ENCODE data around the gene SAFB2. TPM values are rescaled to one million over a fixed set of nuclear protein-coding genes. Genes with fewer than 3 reads are reported as not detected.

SAFB2 gene
- total and polyA plus RNA-seq, 9 of the 15 experiments (the other 6 are each of a cell fraction or from before 2014, with no cell fraction given): 4.5 to 103 (median 47.3) TPM

DNA sequence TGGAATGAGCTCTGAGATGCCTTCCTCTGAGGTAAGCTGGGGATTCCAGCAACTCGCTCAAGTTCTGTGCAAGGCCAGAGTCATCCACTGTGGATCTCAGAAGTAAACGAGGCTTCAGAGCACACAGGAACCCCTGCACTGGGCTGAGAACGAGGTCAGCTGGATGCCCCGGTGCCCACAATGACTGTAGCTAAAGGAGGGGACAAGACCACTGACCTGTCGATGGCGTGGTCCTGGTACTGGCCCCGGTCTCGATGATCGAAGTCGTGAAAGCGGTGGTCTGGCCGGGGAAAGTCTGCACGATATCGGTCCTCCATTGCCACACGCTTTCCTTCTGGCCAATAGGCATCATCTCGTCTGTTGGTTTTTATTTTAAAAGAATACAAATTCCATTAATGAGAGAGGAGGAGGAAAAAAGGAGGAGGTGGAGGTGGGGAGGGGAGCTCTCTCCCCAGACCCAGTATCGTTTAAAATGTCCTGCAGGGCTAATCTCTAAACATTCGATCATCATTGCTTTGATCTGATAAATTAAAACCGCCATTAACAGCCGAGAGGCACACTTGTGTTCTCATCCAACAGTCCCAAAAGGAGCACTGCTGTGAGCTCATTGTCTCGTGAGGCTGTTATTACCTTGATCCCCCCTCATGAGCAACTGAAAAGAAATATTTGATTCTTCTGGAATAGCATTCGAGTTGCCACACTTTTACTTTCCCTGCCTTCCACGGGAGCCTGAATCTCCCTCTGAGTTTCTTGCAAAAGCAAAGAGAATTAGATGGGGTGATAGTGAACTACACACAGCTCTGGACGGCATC lies 29.8 kb downstream of the SAFB2 start:
- H3K36me3 ChIP-seq (ENCODE audit: control insufficient read depth, insufficient read depth, low read length): peaks cover 98% of the 10 kb centered on the region
- H3K9me1 ChIP-seq (ENCODE audit: control insufficient read depth, insufficient read depth, low read length): no peaks in the 10 kb centered on the region
- no peak for TF ChIP-seq SRSF1 (IDR thresholded peaks at IDR 0.05; ENCODE audit: low read depth, low read length)
- no peak for TF ChIP-seq KDM1A (IDR thresholded peaks at IDR 0.05)
- no peak for TF ChIP-seq ZNF408 (CRISPR knock-in tag; IDR thresholded peaks at IDR 0.05; ENCODE audit: low read depth)
- TF ChIP-seq ZFX (CRISPR knock-in tag; IDR thresholded peaks at IDR 0.05): no peak
- TF ChIP-seq ZNF668 (CRISPR knock-in tag; IDR thresholded peaks at IDR 0.05): no peak
- no peak for TF ChIP-seq TAF9B (IDR thresholded peaks at IDR 0.05; ENCODE audit: partially characterized antibody)
- WGBS (ENCODE audit: insufficient coverage, low coverage, missing lambda C conversion rate): 90% methylated on average over 22 of the region's 24 CpGs
- H3K9ac ChIP-seq (ENCODE audit: insufficient read depth in 1 of 2, low read depth in 2 of 2, low read length in 2 of 2): no peak overlapping the region
- CTCF ChIA-PET (ENCODE audit: low intra/inter-chr PET ratio): no interaction called here
- no peaks in the 10 kb centered on the region for H3K79me2 ChIP-seq (ENCODE audit: control insufficient read depth, insufficient read depth, low read length)
- H3K9me3 ChIP-seq (replicated peaks; ENCODE audit: control insufficient read depth, insufficient read depth, low read depth, low read length): no peaks in the 10 kb centered on the region
- H3K27ac ChIP-seq (ENCODE audit: extremely low read depth, low read depth, low read length): no peak overlapping the region
- H3K4me3 ChIP-seq: no peak overlapping the region
- intact Hi-C loops (cut with micrococcal nuclease): no loop called here
- H3K4me2 ChIP-seq (ENCODE audit: insufficient read depth, low read length): no peak overlapping the region
- peaks cover 0 to 21% of the 10 kb centered on the region in 2 experiments; a peak in 1 of 5 replicates for H3K4me1 ChIP-seq (replicated peaks in 1 of 2; ENCODE audit: control insufficient read depth in 2 of 2, insufficient read depth in 2 of 2, low read length in 2 of 2)
- no TSS peak for BruUV-seq (replicated peaks)
- H4K20me1 ChIP-seq (replicated peaks; ENCODE audit: control insufficient read depth, insufficient read depth, low read length): no peaks in the 10 kb centered on the region; the same call in 1 of the 2 replicates
- no peak for FAIRE-seq
- in situ Hi-C loops (cut with MboI): no loop called here
- POLR2A ChIA-PET: interaction anchor here (0.6 to 2.0 kb wide), 4 partner anchors 9 to 297 kb away, joined by 3 to 7 read pairs (median 6); no protein-coding TSS in a partner anchor
- no peak for ATAC-seq
- H3K27me3 ChIP-seq (ENCODE audit: control insufficient read depth in 2 of 2, insufficient read depth in 2 of 2, low read length in 2 of 2): no peaks in the 10 kb centered on the region
- H2AFZ ChIP-seq (ENCODE audit: low read depth, low read length): no peak overlapping the region
- DNase-seq (ENCODE audit: extremely low read depth in 1 of 4, low spot score in 3 of 4): no peak

Measured in K562 (cell line).